Astrocyte of the spinal cord (primary cell): ENCODE results near the gene NRXN3.

Source experiments
- DNase-seq: peaks from one replicate; pipeline ENCODE4 v3.0.0; 2011; ENCODE audit warnings: low read depth, low spot score
- H3K4me3 ChIP-seq: 2 replicates; pipeline ENCODE4 v1.5.1; 2011; ENCODE audit warnings: low read depth, mild to moderate bottlenecking, low read length, moderate library complexity
- in situ Hi-C: cut with HindIII; loops from 2 replicates; pipeline ENCODE4 v1.10.0; 2017; ENCODE audit warnings: low sequenced_read_pairs
- TF ChIP-seq, protein P1 (sequence below): IDR thresholded peaks from 2 replicates; pipeline ENCODE4 v1.5.1; 2012; ENCODE audit warnings: low read depth, mild to moderate bottlenecking, low read length, inconsistent platforms

Gene NRXN3

DNA sequence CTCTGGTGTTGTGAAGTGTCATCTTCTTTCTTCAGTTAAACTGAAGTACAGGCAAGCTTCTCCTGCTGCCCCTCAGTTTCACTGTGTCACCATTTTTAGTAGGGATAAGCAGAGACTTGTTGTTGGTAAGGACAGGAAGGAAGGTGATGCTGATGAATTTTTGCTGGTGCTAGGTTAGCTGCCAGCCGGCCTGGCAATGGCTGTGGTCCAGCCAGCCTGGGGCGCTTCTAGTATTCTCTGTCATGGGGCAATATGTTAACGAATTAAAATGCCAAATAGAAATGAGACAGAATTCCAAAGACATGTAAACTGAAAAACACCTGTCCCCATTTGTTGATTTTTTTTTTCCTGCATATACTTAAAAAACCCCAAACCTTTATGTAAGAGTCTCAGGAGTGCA is 1438.3 kb downstream of the NRXN3 start:
- in situ Hi-C loops = no loop called here
- no peak overlapping the region for H3K4me3 ChIP-seq
- no peak for DNase-seq
- TF ChIP-seq, protein P1, sequence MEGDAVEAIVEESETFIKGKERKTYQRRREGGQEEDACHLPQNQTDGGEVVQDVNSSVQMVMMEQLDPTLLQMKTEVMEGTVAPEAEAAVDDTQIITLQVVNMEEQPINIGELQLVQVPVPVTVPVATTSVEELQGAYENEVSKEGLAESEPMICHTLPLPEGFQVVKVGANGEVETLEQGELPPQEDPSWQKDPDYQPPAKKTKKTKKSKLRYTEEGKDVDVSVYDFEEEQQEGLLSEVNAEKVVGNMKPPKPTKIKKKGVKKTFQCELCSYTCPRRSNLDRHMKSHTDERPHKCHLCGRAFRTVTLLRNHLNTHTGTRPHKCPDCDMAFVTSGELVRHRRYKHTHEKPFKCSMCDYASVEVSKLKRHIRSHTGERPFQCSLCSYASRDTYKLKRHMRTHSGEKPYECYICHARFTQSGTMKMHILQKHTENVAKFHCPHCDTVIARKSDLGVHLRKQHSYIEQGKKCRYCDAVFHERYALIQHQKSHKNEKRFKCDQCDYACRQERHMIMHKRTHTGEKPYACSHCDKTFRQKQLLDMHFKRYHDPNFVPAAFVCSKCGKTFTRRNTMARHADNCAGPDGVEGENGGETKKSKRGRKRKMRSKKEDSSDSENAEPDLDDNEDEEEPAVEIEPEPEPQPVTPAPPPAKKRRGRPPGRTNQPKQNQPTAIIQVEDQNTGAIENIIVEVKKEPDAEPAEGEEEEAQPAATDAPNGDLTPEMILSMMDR = no peak

DNA sequence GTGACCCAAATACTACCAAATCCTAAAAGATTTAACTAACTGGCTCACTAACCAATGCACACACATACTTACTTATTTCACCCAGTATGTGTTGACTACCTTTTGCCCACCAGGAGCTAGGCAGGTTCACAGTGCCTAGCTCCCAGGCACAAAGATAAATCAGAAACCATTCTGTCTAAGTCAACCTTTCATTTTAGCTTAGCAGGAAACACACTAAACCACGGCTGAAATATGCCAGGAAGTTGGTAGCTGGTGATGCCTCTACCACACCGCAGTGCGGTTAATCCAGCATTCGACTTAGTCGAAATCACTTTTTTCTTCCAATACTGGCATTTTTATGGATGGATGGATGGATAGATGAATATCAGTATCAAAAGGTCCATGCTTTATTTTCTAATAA is 1443.5 kb downstream of the NRXN3 start:
- in situ Hi-C loops = no loop called here
- H3K4me3 ChIP-seq = no peak overlapping the region
- DNase-seq = no peak
- TF ChIP-seq, protein P1 = no peak

DNA sequence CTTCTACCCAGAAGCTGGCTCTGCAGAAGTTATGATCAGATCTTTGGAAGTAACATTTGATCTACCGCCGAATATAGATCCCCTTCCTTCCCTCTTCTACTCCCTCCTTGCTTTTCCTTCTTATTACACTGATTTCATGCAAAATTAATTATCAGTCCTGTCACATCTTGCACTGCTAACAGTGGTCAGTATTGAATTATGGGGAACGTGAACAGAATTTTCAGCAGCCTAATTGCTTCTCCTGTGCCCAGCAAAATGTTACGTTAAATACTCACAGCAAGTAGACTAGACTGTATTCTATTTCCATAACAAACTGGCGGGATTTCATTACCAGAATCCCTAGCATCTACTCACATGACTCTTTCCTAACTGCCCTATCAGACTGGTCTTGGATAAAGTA is 1444.3 kb downstream of the NRXN3 start:
- DNase-seq = no peak
- in situ Hi-C loops = no loop called here
- TF ChIP-seq, protein P1 = no peak
- no peak overlapping the region for H3K4me3 ChIP-seq

DNA sequence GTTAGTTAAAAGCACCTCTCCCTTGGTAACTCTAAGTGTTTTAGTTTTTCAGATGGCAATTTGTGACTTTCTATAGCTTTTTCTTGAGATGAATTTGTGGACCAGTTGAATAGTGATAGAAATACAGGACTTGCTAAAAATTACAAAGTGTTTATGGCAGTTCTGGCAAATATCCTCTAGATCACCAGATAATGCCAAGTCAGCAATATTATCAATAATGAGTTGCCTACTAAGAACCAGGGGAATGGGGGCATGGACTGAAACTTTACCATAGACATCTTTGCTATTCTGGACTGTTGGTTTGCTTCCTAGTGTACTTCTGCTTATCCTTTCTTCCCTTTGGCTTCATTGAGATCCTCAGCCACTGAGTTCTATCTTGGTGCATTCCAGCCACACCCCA is 1456.9 kb downstream of the NRXN3 start:
- in situ Hi-C loops = no loop called here
- TF ChIP-seq, protein P1 = no peak
- no peak overlapping the region for H3K4me3 ChIP-seq
- DNase-seq = no peak

DNA sequence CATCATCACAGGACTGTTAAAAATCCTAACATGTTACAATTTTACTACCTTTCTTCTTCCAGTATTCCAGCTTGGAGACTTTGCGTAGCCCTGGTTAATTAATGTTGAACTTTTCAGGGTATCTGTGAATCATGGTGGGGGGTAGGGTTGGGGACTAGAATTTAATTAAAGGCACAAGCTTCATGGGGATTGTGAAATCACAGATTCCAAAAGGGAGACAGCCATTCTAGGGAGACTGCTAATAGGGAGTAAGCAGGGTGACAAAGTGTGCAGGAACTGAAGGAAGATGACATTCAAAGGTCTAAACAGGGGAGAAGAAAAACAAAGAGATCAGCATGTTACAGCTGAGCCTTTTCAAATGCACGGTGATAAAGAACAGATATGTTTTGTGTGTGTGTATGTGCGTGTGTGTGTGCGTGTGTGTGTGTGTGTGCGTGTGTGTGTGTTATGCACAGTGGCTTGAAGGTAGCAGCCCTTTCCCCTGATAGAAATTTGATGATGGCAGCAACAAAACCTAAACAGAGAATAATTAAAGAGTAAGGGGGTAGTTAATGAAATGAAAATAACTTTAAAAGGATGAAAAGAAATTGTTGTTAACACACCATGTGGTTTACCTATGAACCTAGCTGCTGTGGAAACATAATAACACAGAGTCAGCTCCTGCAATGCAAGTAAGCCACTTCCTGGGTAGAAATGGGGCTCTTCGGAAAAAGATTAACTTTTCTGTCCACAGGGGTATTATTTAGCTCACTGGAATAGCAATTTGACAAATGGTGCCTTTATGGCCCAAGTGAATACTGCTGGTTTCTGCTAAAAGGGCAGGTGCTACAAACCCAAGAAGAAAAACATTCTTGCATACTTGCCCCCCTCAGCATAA is 1459.5 kb downstream of the NRXN3 start:
- TF ChIP-seq, protein P1 = no peak
- no peak overlapping the region for H3K4me3 ChIP-seq
- in situ Hi-C loops = no loop called here
- DNase-seq = no peak

DNA sequence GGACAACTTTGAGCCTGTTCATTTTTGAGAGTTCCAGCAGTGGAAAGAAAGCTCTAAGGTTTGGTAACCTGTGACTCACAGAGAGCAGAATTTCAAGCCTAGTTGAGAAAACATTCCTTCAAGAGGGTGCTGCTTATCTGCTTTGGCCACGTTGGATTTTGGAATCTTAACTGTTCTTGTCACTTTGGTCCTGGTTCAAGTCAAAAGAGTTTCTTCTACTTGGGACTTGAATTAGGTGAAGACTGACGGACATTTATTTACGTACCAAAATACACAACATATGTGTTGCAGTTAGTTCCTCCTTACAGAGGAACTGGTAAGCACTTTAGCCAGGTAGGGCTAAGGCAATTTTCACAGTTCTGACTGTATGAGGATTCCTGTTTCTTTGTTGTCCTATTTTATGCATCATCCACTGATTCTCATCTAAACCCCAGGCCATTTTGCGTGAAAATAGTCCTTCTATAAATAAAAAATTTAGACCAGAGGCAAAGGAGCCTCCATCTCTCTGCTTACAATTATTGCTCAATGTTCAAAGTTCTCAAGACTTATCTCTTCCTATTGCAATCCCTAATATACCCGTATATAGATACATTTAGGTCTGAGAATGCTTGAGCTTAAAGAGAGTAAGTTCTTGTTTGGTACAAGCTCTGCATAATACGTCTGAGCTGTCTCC is 1460.3 kb downstream of the NRXN3 start:
- TF ChIP-seq, protein P1 = no peak
- no peak for DNase-seq
- no peak overlapping the region for H3K4me3 ChIP-seq
- in situ Hi-C loops = no loop called here
